ENCODE measurements around the gene TXNRD2.

Gene TXNRD2

GRCh38 chr22:19980766-19981165, 39.1 kb upstream of the TXNRD2 start:
- no peak for DNase-seq

DNA sequence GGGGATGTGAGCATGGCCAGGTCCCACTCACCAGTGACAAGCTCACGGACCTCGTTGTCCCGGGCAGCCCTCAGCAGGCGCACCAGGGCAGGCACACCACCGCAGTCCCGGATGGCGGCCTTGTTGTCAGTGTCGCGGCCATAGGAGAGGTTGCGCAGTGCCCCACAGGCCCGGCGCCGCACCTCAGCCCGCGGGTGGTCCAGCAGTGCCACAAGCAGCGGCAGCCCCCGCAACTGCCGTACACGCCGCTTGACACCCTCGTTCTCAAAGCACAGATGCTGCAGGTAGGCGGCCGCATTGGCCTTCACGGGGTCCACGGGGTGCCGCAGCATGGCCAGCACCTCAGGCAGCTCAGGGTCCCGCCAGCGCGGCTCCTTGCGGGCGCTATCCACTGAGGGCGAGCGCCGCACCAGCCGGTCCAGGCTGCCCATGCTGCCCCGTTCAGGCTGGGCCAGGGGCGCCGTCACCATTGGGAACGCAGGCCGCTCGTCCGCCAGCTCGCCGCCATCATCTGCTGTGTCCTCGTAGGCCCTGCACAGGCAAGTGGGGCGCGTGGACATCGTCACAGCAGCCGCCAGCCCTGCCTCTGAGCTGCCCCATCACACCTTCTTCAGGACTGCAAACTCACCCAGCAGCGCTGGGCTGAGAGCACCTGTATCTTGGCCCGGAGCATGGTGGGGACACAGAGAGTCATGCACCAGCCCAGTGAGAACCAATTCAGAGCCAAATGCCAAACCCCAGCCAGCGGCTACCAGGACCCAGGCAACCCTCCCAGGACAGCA, 38.3 kb upstream of the TXNRD2 start:
- DNase-seq = peak in 2 of 51 donors; percentile 28 to 35

DNA sequence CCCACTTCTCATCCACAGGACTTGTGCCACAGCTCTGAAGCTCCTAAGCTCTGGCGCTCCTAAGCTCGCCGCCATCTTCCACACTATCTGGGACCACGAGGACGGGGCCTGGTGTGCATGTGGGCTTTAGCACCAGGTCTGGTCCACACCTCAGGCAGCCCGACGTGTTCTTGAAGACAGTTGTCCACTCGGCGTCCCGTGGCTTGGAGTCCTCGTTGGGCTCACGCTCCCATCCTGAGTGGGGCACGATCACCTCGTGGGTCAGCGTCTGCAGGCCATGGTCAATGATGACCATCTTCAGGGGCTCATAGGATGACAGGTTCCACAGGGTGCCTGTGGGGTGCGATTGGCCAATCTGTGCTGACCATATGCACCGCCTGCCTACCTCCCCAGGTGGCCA, 37.1 kb upstream of the TXNRD2 start:
- no peak for DNase-seq

DNA sequence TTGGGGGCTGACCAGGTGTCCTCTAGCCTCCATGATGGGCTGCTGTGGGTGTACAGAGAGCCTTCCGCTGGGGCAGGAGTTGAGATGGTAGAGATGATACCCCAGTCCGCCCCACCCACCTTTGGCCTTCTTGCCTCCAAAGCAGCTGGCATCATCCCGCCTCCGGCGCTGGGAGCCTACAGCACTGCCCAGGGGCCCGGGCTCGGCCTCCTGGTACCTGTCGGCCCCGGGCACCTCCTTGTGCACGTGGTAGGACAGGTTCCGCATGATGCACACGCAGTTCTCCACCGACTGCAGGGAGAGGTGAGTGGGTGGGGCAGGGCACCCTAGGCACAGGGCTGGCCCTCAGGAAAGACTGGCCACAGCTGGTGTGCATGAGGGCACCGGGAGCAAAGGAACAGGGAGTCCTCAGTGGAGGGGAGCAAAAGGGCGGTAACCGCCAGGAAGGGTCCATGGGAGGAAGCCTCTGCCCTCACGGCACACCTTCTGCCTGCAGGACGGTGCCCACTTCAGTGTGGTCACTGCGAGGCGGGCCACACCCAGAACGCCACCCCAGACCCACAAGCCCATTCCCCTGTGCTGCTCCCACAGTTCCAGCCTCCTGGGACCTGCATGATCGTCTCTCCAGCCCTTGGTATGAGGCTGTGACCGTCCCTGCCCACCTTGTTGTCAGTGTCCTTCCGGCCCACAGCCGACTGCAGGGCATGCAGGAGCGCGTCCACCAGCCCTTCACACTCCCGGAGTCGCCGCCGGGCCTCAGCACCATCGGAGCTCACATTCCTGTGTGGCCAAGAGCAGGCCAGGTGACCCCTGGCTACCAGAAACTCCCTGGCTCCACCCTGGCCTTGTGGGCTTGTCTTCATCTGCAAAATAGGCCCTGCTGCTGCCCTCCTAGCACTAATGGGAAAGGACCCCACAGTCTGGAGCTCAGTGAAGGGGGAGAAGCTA, 36.0 kb upstream of the TXNRD2 start:
- no peak for DNase-seq

DNA sequence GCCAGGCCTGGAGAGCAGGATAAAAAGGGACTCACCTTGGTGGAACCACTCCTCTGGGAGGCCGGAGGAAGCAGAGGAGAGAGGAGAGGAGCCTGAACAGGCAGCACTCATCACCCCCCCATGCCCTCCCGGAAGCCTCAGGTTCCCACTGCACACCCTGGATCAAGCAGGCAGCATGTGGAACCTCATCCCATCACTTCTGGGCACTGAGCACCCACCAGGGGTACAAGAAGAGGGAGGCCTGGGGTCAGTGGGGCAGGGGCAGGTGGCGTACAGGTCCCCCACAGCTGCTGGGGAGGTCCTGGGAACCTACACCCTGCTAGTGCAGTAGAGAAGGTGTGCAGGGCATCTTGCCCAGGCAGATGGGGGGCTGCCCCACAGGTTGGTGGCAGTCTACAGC, 35.1 kb upstream of the TXNRD2 start:
- DNase-seq = no peak

DNA sequence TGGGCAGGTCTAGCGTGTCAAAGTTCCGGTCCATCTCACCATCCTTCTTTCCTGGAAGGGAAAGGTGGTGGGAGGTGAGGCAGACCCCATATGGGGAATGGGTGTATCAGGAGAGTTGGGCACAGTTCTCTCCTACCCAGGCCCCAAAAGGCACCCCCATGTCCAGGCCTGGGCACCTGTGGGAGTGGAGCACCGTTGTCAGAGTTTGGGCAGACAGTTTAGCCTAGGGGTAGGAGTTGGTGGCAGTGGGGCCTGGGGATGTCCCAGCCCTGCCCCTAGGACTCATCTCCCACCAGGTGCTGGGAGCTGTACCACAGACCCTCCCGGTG, 34.1 kb upstream of the TXNRD2 start:
- DNase-seq = no peak

GRCh38 chr22:19974935-19975706, 33.5 kb upstream of the TXNRD2 start:
- no peak for DNase-seq

GRCh38 chr22:19974268-19974861, 32.7 kb upstream of the TXNRD2 start:
- peak in 32 of 51 donors; percentile 21 to 84 (median 52) for DNase-seq

- DNase-seq = no peak
Measured at GRCh38 chr22:19973551-19974267, 32.1 kb upstream of the TXNRD2 start.

DNA sequence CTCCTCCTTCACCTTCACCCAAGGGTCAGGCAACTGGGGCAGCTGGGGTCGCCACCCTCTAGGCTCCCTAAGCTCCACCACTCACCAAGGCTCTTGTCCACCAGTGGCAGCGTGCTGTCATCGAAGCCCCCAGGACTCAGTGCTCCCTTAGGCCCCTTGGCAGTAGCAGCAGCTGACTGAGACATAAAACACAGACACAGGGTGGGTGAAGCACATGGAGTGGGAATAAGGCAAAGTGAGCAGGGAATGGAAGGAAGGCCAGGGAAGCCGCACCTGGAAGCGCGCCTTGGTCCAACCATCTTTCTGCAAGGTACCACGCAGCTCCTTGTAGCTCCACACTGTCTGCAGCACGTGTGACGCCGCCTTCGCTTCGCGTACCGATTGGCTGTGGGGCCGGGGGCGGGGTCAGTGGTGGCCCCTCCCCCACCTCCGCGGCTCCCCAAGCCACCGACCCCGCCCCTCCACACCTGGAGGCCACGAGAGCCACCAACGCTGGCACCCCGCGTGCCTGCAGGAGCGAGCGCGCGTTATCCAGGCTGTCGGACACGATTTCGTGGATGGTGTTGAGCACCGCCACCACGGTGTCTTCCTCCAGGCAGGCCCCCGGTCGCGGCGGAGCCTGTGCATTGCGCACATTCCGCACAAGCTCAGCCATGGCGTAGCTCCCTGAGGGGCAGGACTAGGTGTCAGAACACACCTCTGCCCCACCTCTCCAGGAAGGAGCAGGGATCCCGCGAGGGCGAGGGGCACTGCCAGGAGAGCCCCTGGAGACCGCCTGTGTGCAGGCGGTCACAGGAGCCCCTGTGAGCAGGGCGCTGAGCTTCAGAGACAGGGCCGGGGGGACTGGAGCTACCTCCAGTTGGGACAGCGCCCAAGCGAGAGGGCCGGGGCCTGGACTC, 31.3 kb upstream of the TXNRD2 start:
- DNase-seq = no peak

GRCh38 chr22:19972251-19972650, 30.6 kb upstream of the TXNRD2 start:
- no peak for DNase-seq

DNA sequence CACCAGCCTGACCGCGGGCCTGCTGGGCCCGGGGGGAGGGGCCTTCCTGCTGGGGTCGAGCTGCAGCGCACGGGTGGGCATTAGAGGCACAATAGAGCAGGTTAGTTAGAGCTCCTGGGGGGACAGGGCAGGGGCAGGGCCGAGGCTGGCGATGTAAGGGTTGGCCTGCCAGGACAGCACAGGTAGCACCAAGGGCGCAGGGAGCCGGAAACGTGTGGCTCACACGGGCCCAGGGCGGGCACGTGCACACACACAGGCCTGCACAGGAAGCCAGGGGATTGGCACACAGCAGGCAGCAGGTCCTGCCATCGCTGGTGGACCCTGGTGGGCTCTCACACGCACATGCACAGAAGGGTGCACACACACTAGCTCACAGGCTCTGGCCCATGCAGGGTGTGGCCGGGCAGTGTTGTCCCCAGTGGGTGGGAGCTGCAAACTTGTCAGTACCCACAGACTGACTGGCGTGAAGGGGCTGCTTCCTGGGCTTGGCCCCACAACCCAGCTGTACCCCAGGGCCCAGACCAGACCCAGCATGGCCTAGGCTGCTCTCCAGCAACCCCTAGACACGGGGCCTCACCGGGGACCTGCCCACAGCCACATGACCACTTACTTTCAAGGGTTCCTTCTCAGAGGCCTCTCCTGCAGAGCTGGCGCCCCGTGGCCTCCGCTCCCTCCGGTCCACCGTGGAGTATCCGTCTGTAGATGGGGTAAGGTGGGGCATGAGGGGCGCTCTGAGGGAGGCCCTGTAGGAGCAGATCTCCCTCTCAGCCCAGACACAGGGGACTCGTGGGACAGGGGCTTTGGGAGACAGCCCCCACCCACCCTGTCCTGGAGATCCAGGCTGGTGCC, 29.9 kb upstream of the TXNRD2 start:
- no peak for DNase-seq

DNA sequence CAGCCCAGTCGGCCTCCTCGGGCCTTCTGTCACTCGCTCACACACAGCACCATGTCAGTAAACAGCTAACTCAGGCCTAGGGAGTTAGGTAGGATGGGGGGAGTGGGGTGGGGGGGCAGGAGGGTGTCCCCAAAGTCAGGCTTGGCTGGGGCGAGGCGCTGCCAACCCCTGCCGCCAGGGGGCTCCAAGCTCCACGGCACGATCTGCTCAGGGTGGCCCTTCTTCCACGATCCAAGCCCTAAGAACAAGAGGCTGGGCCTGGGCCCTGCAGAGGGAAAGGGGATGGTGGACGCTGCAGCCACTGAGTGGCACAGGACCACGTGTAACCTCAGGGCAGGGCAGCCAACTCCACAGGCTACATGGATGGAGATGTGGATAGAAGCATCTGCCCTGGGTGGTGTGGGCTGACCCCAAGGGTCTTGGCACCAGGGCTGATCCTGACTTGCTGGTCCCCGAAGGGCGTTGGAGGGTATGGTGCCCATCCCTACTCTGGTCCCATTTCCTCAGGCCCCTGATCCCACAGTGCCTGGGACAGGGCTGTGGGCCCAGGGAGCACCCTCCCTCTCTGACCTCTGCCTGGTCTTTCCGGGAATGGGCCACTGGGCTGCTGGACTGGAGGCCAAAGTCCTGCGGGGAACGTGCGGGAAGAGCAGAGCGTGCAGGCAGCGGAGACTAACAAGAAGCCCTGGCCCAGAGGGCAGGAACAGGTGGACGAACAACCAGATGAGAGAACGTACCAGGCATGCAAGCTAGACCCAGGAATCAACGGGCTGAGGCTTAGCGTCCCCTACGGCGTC, 29.1 kb upstream of the TXNRD2 start:
- peak in 44 of 51 donors; percentile 17 to 80 (median 48) for DNase-seq

DNA sequence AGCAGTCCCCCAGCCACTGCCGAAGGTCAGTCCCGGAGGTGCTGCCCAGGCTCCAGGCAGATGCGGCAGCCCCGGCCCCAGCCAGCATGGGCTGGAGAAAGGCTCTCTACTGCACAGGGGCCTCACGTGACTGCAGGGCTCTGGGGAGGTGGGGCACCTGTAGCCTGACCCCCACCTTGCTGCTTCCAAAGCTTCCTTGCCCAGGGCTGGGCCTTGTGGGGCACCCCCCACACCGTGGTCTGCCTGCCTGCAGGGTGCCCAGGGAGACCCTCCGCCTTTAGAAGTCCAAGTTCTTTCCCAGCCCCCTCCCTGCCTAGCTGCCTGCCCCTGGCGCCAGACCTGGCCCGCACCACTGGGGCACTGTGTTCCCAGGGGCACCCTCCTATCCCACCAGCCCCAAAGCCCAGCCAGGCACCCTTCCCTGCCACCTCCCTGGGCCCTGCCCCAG, 28.4 kb upstream of the TXNRD2 start:
- DNase-seq = no peak

GRCh38 chr22:19969141-19969928, 27.7 kb upstream of the TXNRD2 start:
- DNase-seq = no peak

DNA sequence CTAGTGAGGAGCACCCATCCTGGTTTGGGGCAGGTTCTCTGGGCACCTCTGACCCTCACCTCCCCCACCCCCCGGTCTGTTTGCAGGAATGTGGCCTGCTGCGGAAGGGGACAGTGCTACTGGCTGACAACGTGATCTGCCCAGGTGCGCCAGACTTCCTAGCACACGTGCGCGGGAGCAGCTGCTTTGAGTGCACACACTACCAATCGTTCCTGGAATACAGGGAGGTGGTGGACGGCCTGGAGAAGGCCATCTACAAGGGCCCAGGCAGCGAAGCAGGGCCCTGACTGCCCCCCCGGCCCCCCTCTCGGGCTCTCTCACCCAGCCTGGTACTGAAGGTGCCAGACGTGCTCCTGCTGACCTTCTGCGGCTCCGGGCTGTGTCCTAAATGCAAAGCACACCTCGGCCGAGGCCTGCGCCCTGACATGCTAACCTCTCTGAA, 26.9 kb upstream of the TXNRD2 start:
- no peak for DNase-seq

All from hypothalamus (tissue), 51 donors.